Neural progenitor cell (in vitro differentiated cells): ENCODE data around the gene ARHGEF25. TPM values are rescaled to one million over a fixed set of nuclear protein-coding genes. Genes with fewer than 3 reads are reported as not detected.

Experiments used
- DNase-seq: peaks from one replicate; pipeline ENCODE4 v3.0.0-alpha.2; 2016; ENCODE audit warnings: low spot score
- H2AFZ ChIP-seq: fragments of 200-600 bp; sonication (generic); replicated peaks from 2 replicates; pipeline ENCODE4 v1.6.1; 2016; ENCODE audit warnings: antibody characterized with exemption
- H3F3A ChIP-seq: fragments of 200-600 bp; sonication (generic); 2 replicates; pipeline ENCODE4 v1.6.1; 2016; ENCODE audit warnings: antibody characterized with exemption, low read depth
- H3K27ac ChIP-seq: fragments of 200-600 bp; sonication (generic); 2 replicates; pipeline ENCODE4 v1.5.1; 2016; ENCODE audit warnings: mild to moderate bottlenecking
- H3K27me3 ChIP-seq: fragments of 200-600 bp; sonication (generic); 2 replicates; pipeline ENCODE4 v1.6.1; 2016; ENCODE audit warnings: mild to moderate bottlenecking, moderate library complexity
- H3K36me3 ChIP-seq: fragments of 200-600 bp; sonication (generic); 2 replicates; pipeline ENCODE4 v1.5.1; 2016
- H3K4me1 ChIP-seq: fragments of 200-600 bp; sonication (generic); 2 replicates; pipeline ENCODE4 v1.6.1; 2016; ENCODE audit warnings: mixed run types
- H3K4me2 ChIP-seq: fragments of 200-600 bp; sonication (generic); 2 replicates; pipeline ENCODE4 v1.6.1; 2016
- H3K4me3 ChIP-seq: fragments of 200-600 bp; sonication (generic); 2 replicates; pipeline ENCODE4 v1.5.1; 2016
- H3K79me2 ChIP-seq: fragments of 200-600 bp; sonication (generic); 2 replicates; pipeline ENCODE4 v1.6.1; 2016; ENCODE audit warnings: low read depth
- H3K9ac ChIP-seq: fragments of 200-600 bp; sonication (generic); 2 replicates; pipeline ENCODE4 v1.6.1; 2016
- H3K9me3 ChIP-seq: fragments of 200-600 bp; sonication (generic); 2 replicates; pipeline ENCODE4 v1.5.1; 2016; ENCODE audit warnings: low read depth
- H4K20me1 ChIP-seq: fragments of 200-600 bp; sonication (generic); 2 replicates; pipeline ENCODE4 v1.6.1; 2016; ENCODE audit warnings: low read depth
- H3K27ac Mint-ChIP-seq: 3 replicates; pipeline ENCODE4 v1.8.0; 2021; ENCODE audit warnings: mixed read lengths
- H3K27me3 Mint-ChIP-seq: 2 replicates; pipeline ENCODE4 v1.8.0; 2022; ENCODE audit warnings: low read depth, mild to moderate bottlenecking, inconsistent platforms, moderate library complexity, mixed read lengths; ENCODE audit not compliant: insufficient read depth
- H3K36me3 Mint-ChIP-seq: 3 replicates; pipeline ENCODE4 v1.8.0; 2021; ENCODE audit warnings: mixed read lengths
- H3K4me1 Mint-ChIP-seq: 3 replicates; pipeline ENCODE4 v1.8.0; 2021; ENCODE audit warnings: mixed read lengths
- H3K4me3 Mint-ChIP-seq: 3 replicates; pipeline ENCODE4 v1.8.0; 2021; ENCODE audit warnings: mild to moderate bottlenecking, moderate library complexity, mixed read lengths
- H3K9me3 Mint-ChIP-seq: 3 replicates; pipeline ENCODE4 v1.8.0; 2020; ENCODE audit warnings: mixed read lengths
- CTCF ChIP-seq: fragments of 200-600 bp; sonication (generic); IDR thresholded peaks from 2 replicates; pipeline ENCODE4 v1.5.1; 2017; ENCODE audit warnings: antibody characterized with exemption, mild to moderate bottlenecking
- EZH2 ChIP-seq: fragments of 200-600 bp; sonication (generic); IDR thresholded peaks from 2 replicates; pipeline ENCODE4 v1.6.1; 2017; ENCODE audit warnings: antibody characterized with exemption, mild to moderate bottlenecking, moderate library complexity
- EZH2phosphoT487 ChIP-seq: fragments of 200-600 bp; sonication (generic); IDR thresholded peaks from 2 replicates; pipeline ENCODE4 v1.6.1; 2017; ENCODE audit warnings: antibody characterized with exemption
- total RNA-seq: library from RNA; depleted of rRNA; stranded (reverse); fragments of >200 nt; gene quantifications from 2 replicates; pipeline ENCODE4 v1.2.3, GENCODE V29; 2015; ENCODE audit warnings: low replicate concordance

The ARHGEF25 gene
- total RNA-seq, 1 donor from 2014 or later, result 17.3 TPM

GRCh38 chr12:57580466-57580795, 30.8 kb upstream of the ARHGEF25 start:
- H3K4me3 Mint-ChIP-seq, result no peak overlapping the region
- peaks cover 4% of the 10 kb centered on the region for H3K36me3 Mint-ChIP-seq
- Histone ChIP-seq H3K36me3 (no peaks in the 10 kb centered on the region), H2AFZ (no peak overlapping the region), H3K9ac (no peak overlapping the region), H3K4me1 (no peaks in the 10 kb centered on the region), H3K9me3 (no peaks in the 10 kb centered on the region), H3K27ac (no peak overlapping the region), H3K4me3 (no peak overlapping the region), H3K79me2 (no peaks in the 10 kb centered on the region), H3K4me2 (no peak overlapping the region), H3K27me3 (no peaks in the 10 kb centered on the region), H4K20me1 (peaks cover 4% of the 10 kb centered on the region), H3F3A (peaks cover 9% of the 10 kb centered on the region)
- H3K9me3 Mint-ChIP-seq, result no peaks in the 10 kb centered on the region
- no peaks in the 10 kb centered on the region for H3K4me1 Mint-ChIP-seq
- H3K27ac Mint-ChIP-seq, result no peak overlapping the region
- no peak for TF ChIP-seq EZH2
- no peak for TF ChIP-seq CTCF
- no peak for TF ChIP-seq EZH2phosphoT487
- no peak for DNase-seq
- peaks cover 5% of the 10 kb centered on the region for H3K27me3 Mint-ChIP-seq

GRCh38 chr12:57581802-57582201, 29.4 kb upstream of the ARHGEF25 start:
- Histone ChIP-seq H3K79me2 (no peaks in the 10 kb centered on the region), H2AFZ (no peak overlapping the region), H3K4me3 (no peak overlapping the region), H3K9me3 (no peaks in the 10 kb centered on the region), H3K9ac (no peak overlapping the region), H3K4me1 (no peaks in the 10 kb centered on the region), H3K27me3 (no peaks in the 10 kb centered on the region), H3F3A (peaks cover 9% of the 10 kb centered on the region), H3K36me3 (no peaks in the 10 kb centered on the region), H3K27ac (no peak overlapping the region), H3K4me2 (no peak overlapping the region), H4K20me1 (peaks cover 4% of the 10 kb centered on the region)
- no peak for DNase-seq
- H3K27ac Mint-ChIP-seq, result no peak overlapping the region
- no peaks in the 10 kb centered on the region for H3K9me3 Mint-ChIP-seq
- H3K4me3 Mint-ChIP-seq, result no peak overlapping the region
- no peak for TF ChIP-seq EZH2
- TF ChIP-seq CTCF, result no peak
- TF ChIP-seq EZH2phosphoT487, result no peak
- peaks cover 2% of the 10 kb centered on the region for H3K36me3 Mint-ChIP-seq
- H3K4me1 Mint-ChIP-seq, result no peaks in the 10 kb centered on the region
- H3K27me3 Mint-ChIP-seq, result peaks cover 4% of the 10 kb centered on the region

GRCh38 chr12:57582440-57582839, 28.8 kb upstream of the ARHGEF25 start:
- Histone ChIP-seq H3K4me1 (no peaks in the 10 kb centered on the region), H3K4me2 (no peak overlapping the region), H4K20me1 (peaks cover 4% of the 10 kb centered on the region), H3K27me3 (no peaks in the 10 kb centered on the region), H3K9ac (no peak overlapping the region), H2AFZ (no peak overlapping the region), H3K27ac (no peak overlapping the region), H3K79me2 (no peaks in the 10 kb centered on the region), H3F3A (peaks cover 9% of the 10 kb centered on the region), H3K36me3 (no peaks in the 10 kb centered on the region), H3K4me3 (no peak overlapping the region), H3K9me3 (no peaks in the 10 kb centered on the region)
- TF ChIP-seq EZH2phosphoT487 (no peak), EZH2 (no peak), CTCF (no peak)
- Mint-ChIP-seq H3K27ac (no peak overlapping the region), H3K9me3 (no peaks in the 10 kb centered on the region), H3K36me3 (peaks cover 2% of the 10 kb centered on the region), H3K27me3 (peaks cover 4% of the 10 kb centered on the region), H3K4me3 (no peak overlapping the region), H3K4me1 (no peaks in the 10 kb centered on the region)
- DNase-seq, result no peak
